Thymus (tissue), 11 donors: ENCODE measurements around the gene CTNND2. TPM values are rescaled to one million over a fixed set of nuclear protein-coding genes. Genes with fewer than 3 reads are reported as not detected.

Experiments
- DNase-seq, 9 donors: peaks; one replicate each; pipeline ENCODE4 v3.0.0-alpha.2; 2013; ENCODE audit warnings: low spot score in 9 of 9, low read depth in 6 of 9, missing footprints in 1 of 9
- H3K27ac ChIP-seq, 2 donors: one replicate each; pipeline ENCODE4 v1.5.1; 2013; ENCODE audit warnings: control low read depth in 1 of 2, low read depth in 1 of 2, low read length in 1 of 2, mild to moderate bottlenecking in 1 of 2, moderate library complexity in 1 of 2
- H3K27me3 ChIP-seq, 2 donors: one replicate each; pipeline ENCODE4 v1.5.1; 2013; ENCODE audit warnings: low read length in 1 of 2; ENCODE audit not compliant: control insufficient read depth in 2 of 2, insufficient read depth in 1 of 2
- H3K36me3 ChIP-seq, 2 donors: one replicate each; pipeline ENCODE4 v1.5.1; 2013; ENCODE audit warnings: low read length in 1 of 2, mild to moderate bottlenecking in 1 of 2, moderate library complexity in 1 of 2; ENCODE audit not compliant: control insufficient read depth in 2 of 2, insufficient read depth in 2 of 2
- H3K4me1 ChIP-seq, 2 donors: one replicate each; pipeline ENCODE4 v1.5.1; 2013; ENCODE audit warnings: low read length in 2 of 2; ENCODE audit not compliant: control insufficient read depth in 2 of 2, insufficient read depth in 2 of 2
- H3K4me3 ChIP-seq, 2 donors: one replicate each; pipeline ENCODE4 v1.5.1; 2013; ENCODE audit warnings: low read length in 2 of 2, control low read depth in 1 of 2, mild to moderate bottlenecking in 1 of 2
- H3K9me3 ChIP-seq, 2 donors: one replicate each; pipeline ENCODE4 v1.5.1; 2013; ENCODE audit warnings: low read length in 1 of 2, mild to moderate bottlenecking in 1 of 2; ENCODE audit not compliant: control insufficient read depth in 2 of 2, insufficient read depth in 1 of 2
- WGBS: extraction: QIAGEN DNeasy Blood & Tissue Kit; methylation state at CpG from one replicate; pipeline ENCODE4 v1.1.7; 2013; 5-methylcytosine and 5-hydroxymethylcytosine counted together
- polyA plus RNA-seq: library from polyadenylated mRNA; stranded (reverse); fragments of 200-250 nt; gene quantifications from one replicate; pipeline ENCODE4 v1.2.3, GENCODE V29; 2013
- total RNA-seq: library from RNA; stranded (reverse); fragments of 120-200 nt; gene quantifications from one replicate; pipeline ENCODE4 v1.2.4, GENCODE V29; 2013
- donor health status: healthy.

CTNND2 gene
- total and polyA plus RNA-seq, 2 donors: 0.41 to 0.42 TPM

GRCh38 chr5:10982626-10983025, 921.6 kb downstream of the CTNND2 start:
- Histone ChIP-seq H3K27ac (no peak overlapping the region), H3K27me3 (no peaks in the 10 kb centered on the region), H3K9me3 (no peaks in the 10 kb centered on the region), H3K4me1 (peaks cover 0 to 4% of the 10 kb centered on the region in 2 donors), H3K4me3 (no peak overlapping the region), H3K36me3 (no peaks in the 10 kb centered on the region)
- no peak for DNase-seq
- 86% methylated on average over 3 of the region's 3 CpGs for WGBS

GRCh38 chr5:10981932-10982331, 922.3 kb downstream of the CTNND2 start:
- 89% methylated on average over 3 of the region's 3 CpGs for WGBS
- no peaks in the 10 kb centered on the region for H3K36me3 ChIP-seq
- no peak overlapping the region for H3K4me3 ChIP-seq
- DNase-seq: no peak
- no peaks in the 10 kb centered on the region for H3K9me3 ChIP-seq
- H3K4me1 ChIP-seq: peaks cover 0 to 4% of the 10 kb centered on the region in 2 donors
- no peak overlapping the region for H3K27ac ChIP-seq
- no peaks in the 10 kb centered on the region for H3K27me3 ChIP-seq

- Histone ChIP-seq H3K27ac (no peak overlapping the region), H3K4me1 (no peaks in the 10 kb centered on the region), H3K9me3 (no peaks in the 10 kb centered on the region), H3K4me3 (no peak overlapping the region), H3K27me3 (no peaks in the 10 kb centered on the region), H3K36me3 (no peaks in the 10 kb centered on the region)
- DNase-seq: no peak
- 89% methylated on average over 5 of the region's 5 CpGs for WGBS
These were observed 927.2 kb downstream of the CTNND2 start for GRCh38 chr5:10977011-10977410.

- Histone ChIP-seq H3K27me3 (no peaks in the 10 kb centered on the region), H3K4me3 (no peak overlapping the region), H3K27ac (no peak overlapping the region), H3K9me3 (no peaks in the 10 kb centered on the region), H3K36me3 (no peaks in the 10 kb centered on the region), H3K4me1 (no peaks in the 10 kb centered on the region)
- no peak for DNase-seq
- WGBS: 4% methylated on average over 4 of the region's 4 CpGs
These were observed 928.3 kb downstream of the CTNND2 start for GRCh38 chr5:10975945-10976344.

- 92% methylated on average over 2 of the region's 2 CpGs for WGBS
- DNase-seq: no peak
- Histone ChIP-seq H3K9me3 (no peaks in the 10 kb centered on the region), H3K36me3 (no peaks in the 10 kb centered on the region), H3K27ac (no peak overlapping the region), H3K4me1 (no peaks in the 10 kb centered on the region), H3K27me3 (no peaks in the 10 kb centered on the region), H3K4me3 (no peak overlapping the region)
These were observed 929.4 kb downstream of the CTNND2 start for GRCh38 chr5:10974850-10975249.

- H3K9me3 ChIP-seq: no peaks in the 10 kb centered on the region
- no peaks in the 10 kb centered on the region for H3K4me1 ChIP-seq
- H3K4me3 ChIP-seq: no peak overlapping the region
- H3K36me3 ChIP-seq: no peaks in the 10 kb centered on the region
- no peak for DNase-seq
- 92% methylated on average over 14 of the region's 14 CpGs for WGBS
- H3K27me3 ChIP-seq: no peaks in the 10 kb centered on the region
- H3K27ac ChIP-seq: no peak overlapping the region
These were observed 930.9 kb downstream of the CTNND2 start for GRCh38 chr5:10973316-10973715.

- H3K4me1 ChIP-seq: no peaks in the 10 kb centered on the region
- no peak for DNase-seq
- 93% methylated on average over 8 of the region's 8 CpGs for WGBS
These were observed 934.5 kb downstream of the CTNND2 start for GRCh38 chr5:10969684-10970180.

GRCh38 chr5:10964806-10965205, 939.4 kb downstream of the CTNND2 start:
- Histone ChIP-seq H3K4me1 (no peaks in the 10 kb centered on the region), H3K27ac (no peak overlapping the region), H3K27me3 (no peaks in the 10 kb centered on the region), H3K36me3 (no peaks in the 10 kb centered on the region), H3K9me3 (no peaks in the 10 kb centered on the region), H3K4me3 (no peak overlapping the region)
- DNase-seq: no peak
- WGBS: 79% methylated on average over 6 of the region's 6 CpGs

More at GRCh38 chr5:10969684-10970180, 934.5 kb downstream of the CTNND2 start:
- no peaks in the 10 kb centered on the region for H3K9me3 ChIP-seq
- no peak overlapping the region for H3K27ac ChIP-seq
- no peak overlapping the region for H3K4me3 ChIP-seq
- H3K27me3 ChIP-seq: no peaks in the 10 kb centered on the region
- no peaks in the 10 kb centered on the region for H3K36me3 ChIP-seq

GRCh38 chr5:10958728-10959127, 945.5 kb downstream of the CTNND2 start:
- H3K27me3 ChIP-seq: no peaks in the 10 kb centered on the region
- no peak for DNase-seq

More at GRCh38 chr5:10958728-10959127, 945.5 kb downstream of the CTNND2 start:
- Histone ChIP-seq H3K4me3 (no peak overlapping the region), H3K36me3 (no peaks in the 10 kb centered on the region), H3K9me3 (no peaks in the 10 kb centered on the region), H3K4me1 (no peaks in the 10 kb centered on the region), H3K27ac (no peak overlapping the region)
